ENCODE measurements around the gene IFITM10. TPM values are rescaled to one million over a fixed set of nuclear protein-coding genes. Genes with fewer than 3 reads are reported as not detected.

Gene IFITM10
- polyA plus RNA-seq, 4 donors, result 0.32 to 0.54 (median 0.43) TPM; not detected in 1

GRCh38 chr11:1696608-1697570 is 53.5 kb downstream of the IFITM10 start, which contains the start of gene KRTAP5-6:
Gene KRTAP5-6, plus strand, starts transcription at chr11:1697195. Its CDS starts 51 bp downstream, at chr11:1697246.
- Histone ChIP-seq H3K27ac (ENCODE audit: low read depth in 1 of 3, low read length in 2 of 3) (no peak within 1 kb of the TSS), H3K4me3 (ENCODE audit: low read depth in 1 of 3, low read length in 3 of 3) (no peak within 1 kb of the TSS), H3K27me3 (ENCODE audit: control insufficient read depth in 3 of 3, insufficient read depth in 3 of 3, low read length in 3 of 3) (peaks cover 0 to 4% (median 3%) of the 10 kb centered on the region in 3 donors), H3K9me3 (ENCODE audit: control insufficient read depth in 2 of 2, insufficient read depth in 1 of 2, low read depth in 1 of 2, low read length in 1 of 2) (peaks cover 0 to 11% of the 10 kb centered on the region in 2 donors), H3K36me3 (ENCODE audit: control insufficient read depth in 3 of 3, insufficient read depth in 2 of 3, low read depth in 1 of 3, low read length in 3 of 3) (no peaks in the 10 kb centered on the region), H3K4me1 (ENCODE audit: control insufficient read depth in 3 of 3, insufficient read depth in 2 of 3, low read depth in 1 of 3, low read length in 2 of 3) (peaks cover 0 to 26% (median 0%) of the 10 kb centered on the region in 3 donors)
- WGBS, 3 donors, result 77 to 82% (median 79%) methylated on average over 11 of the region's 11 CpGs
- FAIRE-seq (no peak), DNase-seq (no peak)

DNA sequence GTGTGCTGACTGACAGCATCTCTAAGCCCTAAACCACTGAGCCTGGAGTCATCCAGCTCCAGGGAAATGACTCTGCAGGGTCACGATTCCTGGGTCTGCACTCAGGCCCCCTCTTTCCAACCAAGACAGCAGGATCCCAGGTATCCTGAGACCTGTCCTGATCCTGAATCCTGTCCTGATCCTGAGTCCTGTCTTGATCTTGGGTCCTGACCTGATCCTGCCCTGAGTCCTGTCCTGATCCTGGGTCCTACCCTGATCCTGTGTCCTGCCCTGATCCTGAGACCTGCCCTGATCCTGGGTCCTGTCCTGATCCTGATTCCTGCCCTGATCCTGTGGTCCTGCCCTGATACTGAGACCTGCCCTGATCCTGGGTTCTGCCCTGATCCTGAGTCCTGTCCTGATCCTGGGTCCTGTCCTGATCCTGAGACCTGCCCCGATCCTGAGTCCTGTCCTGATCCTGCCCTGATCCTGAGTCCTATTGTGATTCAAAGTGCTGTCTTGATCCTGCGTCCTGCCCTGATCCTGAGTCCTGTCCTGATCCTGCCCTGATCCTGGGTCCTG is 54.8 kb downstream of the IFITM10 start:
- no peak for FAIRE-seq
- H3K27ac ChIP-seq (ENCODE audit: low read depth in 1 of 3, low read length in 2 of 3), result no peak overlapping the region
- H3K9me3 ChIP-seq (ENCODE audit: control insufficient read depth in 2 of 2, insufficient read depth in 1 of 2, low read depth in 1 of 2, low read length in 1 of 2), result peaks cover 0 to 4% of the 10 kb centered on the region in 2 donors
- WGBS, 3 donors, result 86 to 92% (median 90%) methylated on average over 3 of the region's 3 CpGs
- no peak for DNase-seq
- H3K27me3 ChIP-seq (ENCODE audit: control insufficient read depth in 3 of 3, insufficient read depth in 3 of 3, low read length in 3 of 3), result no peaks in the 10 kb centered on the region
- peaks cover 0 to 38% (median 4%) of the 10 kb centered on the region in 3 donors for H3K4me1 ChIP-seq (ENCODE audit: control insufficient read depth in 3 of 3, insufficient read depth in 2 of 3, low read depth in 1 of 3, low read length in 2 of 3)
- no peaks in the 10 kb centered on the region for H3K36me3 ChIP-seq (ENCODE audit: control insufficient read depth in 3 of 3, insufficient read depth in 2 of 3, low read depth in 1 of 3, low read length in 3 of 3)
- H3K4me3 ChIP-seq (ENCODE audit: low read depth in 1 of 3, low read length in 3 of 3), result no peak overlapping the region

- H3K27ac ChIP-seq (ENCODE audit: low read depth in 1 of 3, low read length in 2 of 3), result no peak overlapping the region
- no peaks in the 10 kb centered on the region for H3K36me3 ChIP-seq (ENCODE audit: control insufficient read depth in 3 of 3, insufficient read depth in 2 of 3, low read depth in 1 of 3, low read length in 3 of 3)
- H3K4me1 ChIP-seq (ENCODE audit: control insufficient read depth in 3 of 3, insufficient read depth in 2 of 3, low read depth in 1 of 3, low read length in 2 of 3), result peaks cover 0 to 44% (median 4%) of the 10 kb centered on the region in 3 donors
- WGBS, 3 donors, result 72 to 91% (median 81%) methylated on average over 15 of the region's 15 CpGs
- DNase-seq, result no peak
- no peak for FAIRE-seq
- H3K4me3 ChIP-seq (ENCODE audit: low read depth in 1 of 3, low read length in 3 of 3), result no peak overlapping the region
- H3K27me3 ChIP-seq (ENCODE audit: control insufficient read depth in 3 of 3, insufficient read depth in 3 of 3, low read length in 3 of 3), result no peaks in the 10 kb centered on the region
- peaks cover 0 to 4% of the 10 kb centered on the region in 2 donors for H3K9me3 ChIP-seq (ENCODE audit: control insufficient read depth in 2 of 2, insufficient read depth in 1 of 2, low read depth in 1 of 2, low read length in 1 of 2)
Observed at GRCh38 chr11:1694846-1695547, 55.4 kb downstream of the IFITM10 start.

DNA sequence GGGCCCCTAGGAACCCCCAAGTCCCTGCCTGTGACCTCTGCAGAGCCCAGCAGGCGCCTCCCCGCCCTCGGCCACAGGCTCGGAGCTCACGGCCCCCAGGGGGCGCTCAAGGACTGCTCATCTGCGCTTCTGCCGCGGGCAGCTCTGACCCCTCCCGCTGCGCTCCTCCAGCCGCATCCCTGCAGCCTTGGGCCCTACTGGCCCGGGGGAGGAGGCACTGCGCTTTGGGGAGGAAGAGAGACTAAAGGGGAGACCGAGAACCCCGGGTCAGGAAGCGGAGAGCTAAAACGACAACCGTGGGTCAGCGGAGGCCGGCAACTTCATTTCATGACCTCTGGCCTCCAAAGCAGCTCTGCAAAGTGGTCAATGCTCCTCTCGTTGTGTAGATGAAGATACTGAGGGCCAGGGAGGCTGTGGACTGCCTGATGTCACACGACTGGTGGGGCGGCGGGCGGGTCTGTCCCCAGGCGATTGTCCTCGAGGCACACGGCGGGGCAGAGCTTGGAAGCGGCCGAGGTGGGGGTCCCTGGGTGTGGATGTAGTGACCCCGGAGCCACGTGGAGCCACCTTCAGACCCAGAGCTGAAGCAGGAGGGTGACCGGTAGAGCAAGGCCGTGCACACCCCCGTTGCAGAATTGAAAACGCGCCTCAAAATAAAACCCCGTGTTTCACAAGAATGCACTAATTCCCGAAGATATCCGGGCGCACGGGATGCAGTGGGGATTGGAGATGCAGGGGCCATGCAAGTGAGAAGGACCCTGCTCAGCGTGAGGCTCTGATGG is 56.1 kb downstream of the IFITM10 start:
- Histone ChIP-seq H3K4me1 (ENCODE audit: control insufficient read depth in 3 of 3, insufficient read depth in 2 of 3, low read depth in 1 of 3, low read length in 2 of 3) (peaks cover 0 to 46% (median 4%) of the 10 kb centered on the region in 3 donors), H3K4me3 (ENCODE audit: low read depth in 1 of 3, low read length in 3 of 3) (peak overlapping the region in 2 of 3 donors; percentile 27 to 29), H3K36me3 (ENCODE audit: control insufficient read depth in 3 of 3, insufficient read depth in 2 of 3, low read depth in 1 of 3, low read length in 3 of 3) (no peaks in the 10 kb centered on the region), H3K27ac (ENCODE audit: low read depth in 1 of 3, low read length in 2 of 3) (peak overlapping the region in 1 of 3 donors; percentile 45), H3K27me3 (ENCODE audit: control insufficient read depth in 3 of 3, insufficient read depth in 3 of 3, low read length in 3 of 3) (no peaks in the 10 kb centered on the region), H3K9me3 (ENCODE audit: control insufficient read depth in 2 of 2, insufficient read depth in 1 of 2, low read depth in 1 of 2, low read length in 1 of 2) (peaks cover 0 to 4% of the 10 kb centered on the region in 2 donors)
- FAIRE-seq (no peak), DNase-seq (peak; percentile 73 to 92)
- 42 to 48% (median 44%) methylated on average over 42 to 45 of the region's 45 CpGs for WGBS, 3 donors

GRCh38 chr11:1693327-1694063 is 56.9 kb downstream of the IFITM10 start:
- peak overlapping the region in 2 of 3 donors; percentile 27 to 29 for H3K4me3 ChIP-seq (ENCODE audit: low read depth in 1 of 3, low read length in 3 of 3)
- WGBS, 3 donors, result 4 to 14% (median 12%) methylated on average over 34 to 37 of the region's 37 CpGs

GRCh38 chr11:1692708-1693326 is 57.6 kb downstream of the IFITM10 start:
- no peak for FAIRE-seq
- H3K27me3 ChIP-seq (ENCODE audit: control insufficient read depth in 3 of 3, insufficient read depth in 3 of 3, low read length in 3 of 3), result no peaks in the 10 kb centered on the region
- no peaks in the 10 kb centered on the region for H3K36me3 ChIP-seq (ENCODE audit: control insufficient read depth in 3 of 3, insufficient read depth in 2 of 3, low read depth in 1 of 3, low read length in 3 of 3)
- peak overlapping the region in 1 of 3 donors; percentile 29 for H3K4me3 ChIP-seq (ENCODE audit: low read depth in 1 of 3, low read length in 3 of 3)
- H3K27ac ChIP-seq (ENCODE audit: low read depth in 1 of 3, low read length in 2 of 3), result no peak overlapping the region
- peaks cover 0 to 46% (median 4%) of the 10 kb centered on the region in 3 donors for H3K4me1 ChIP-seq (ENCODE audit: control insufficient read depth in 3 of 3, insufficient read depth in 2 of 3, low read depth in 1 of 3, low read length in 2 of 3)
- peaks cover 0 to 7% of the 10 kb centered on the region in 2 donors for H3K9me3 ChIP-seq (ENCODE audit: control insufficient read depth in 2 of 2, insufficient read depth in 1 of 2, low read depth in 1 of 2, low read length in 1 of 2)
- DNase-seq, result no peak
- 36 to 53% (median 43%) methylated on average over 20 of the region's 20 CpGs for WGBS, 3 donors

More at GRCh38 chr11:1693327-1694063, 56.9 kb downstream of the IFITM10 start:
- H3K27me3 ChIP-seq (ENCODE audit: control insufficient read depth in 3 of 3, insufficient read depth in 3 of 3, low read length in 3 of 3), result no peaks in the 10 kb centered on the region
- peaks cover 0 to 4% of the 10 kb centered on the region in 2 donors for H3K9me3 ChIP-seq (ENCODE audit: control insufficient read depth in 2 of 2, insufficient read depth in 1 of 2, low read depth in 1 of 2, low read length in 1 of 2)
- peaks cover 0 to 46% (median 4%) of the 10 kb centered on the region in 3 donors for H3K4me1 ChIP-seq (ENCODE audit: control insufficient read depth in 3 of 3, insufficient read depth in 2 of 3, low read depth in 1 of 3, low read length in 2 of 3)
- no peaks in the 10 kb centered on the region for H3K36me3 ChIP-seq (ENCODE audit: control insufficient read depth in 3 of 3, insufficient read depth in 2 of 3, low read depth in 1 of 3, low read length in 3 of 3)
- FAIRE-seq (no peak), DNase-seq (peak; percentile 60 to 87)
- H3K27ac ChIP-seq (ENCODE audit: low read depth in 1 of 3, low read length in 2 of 3), result peak overlapping the region in 1 of 3 donors; percentile 45
